SK-N-SH (cell line): Measurements from ENCODE around the gene LBHD1. TPM values are rescaled to one million over a fixed set of nuclear protein-coding genes. Genes with fewer than 3 reads are reported as not detected.

Experiments used
- CTCF ChIA-PET: fragments of 300-600, 350-600 bp; formaldehyde crosslinking; extraction: SDS; loops from one replicate; lab custom pipeline; 2021; lab: Yijun Ruan, JAX
- POLR2A ChIA-PET: fragments of 350-600 bp; sonication (Branson Sonifier 250); formaldehyde crosslinking; extraction: SDS; loops from one replicate; lab custom pipeline; 2020; ENCODE audit warnings: antibody characterized with exemption, inconsistent platforms; lab: Yijun Ruan, JAX
- DNase-seq: peaks from one replicate; pipeline ENCODE4 v3.0.0; 2012
- H2AFZ ChIP-seq: fragments of 200-600 bp; sonication (generic); 2 replicates; pipeline ENCODE4 v1.8.1; 2016; ENCODE audit warnings: antibody characterized with exemption, mild to moderate bottlenecking, low read depth
- H3F3A ChIP-seq: fragments of 200-600 bp; sonication (generic); replicated peaks from 2 replicates; pipeline ENCODE3; 2016; ENCODE audit warnings: antibody characterized with exemption, mild to moderate bottlenecking; ENCODE audit not compliant: insufficient read depth
- H3K27ac ChIP-seq, 2 experiments: fragments of 200-500 bp in 1 of 2; fragments of 200-600 bp in 1 of 2; sonication (Bioruptor generic) in 1 of 2; sonication (generic), shearing (Covaris generic) in 1 of 2; 2 replicates each; pipeline versions ENCODE4 v1.5.1 to v1.6.1; 2014 to 2016; ENCODE audit warnings: low read depth in 2 of 2, inconsistent platforms in 1 of 2, low read length in 1 of 2, mild to moderate bottlenecking in 1 of 2, mixed read lengths in 1 of 2
- H3K27me3 ChIP-seq: fragments of 200-600 bp; sonication (generic), shearing (Covaris generic); 2 replicates; pipeline ENCODE4 v1.6.1; 2016; ENCODE audit warnings: mixed run types; ENCODE audit not compliant: insufficient read depth
- H3K36me3 ChIP-seq, 2 experiments: fragments of 200-500 bp in 1 of 2; fragments of 200-600 bp in 1 of 2; sonication (Bioruptor generic) in 1 of 2; sonication (generic) in 1 of 2; replicated peaks in 1 of 2; 2 replicates each; pipeline versions ENCODE3 to v1.5.1; 2014 to 2016; ENCODE audit warnings: low read length in 1 of 2, mild to moderate bottlenecking in 1 of 2; ENCODE audit not compliant: insufficient read depth in 2 of 2, control insufficient read depth in 1 of 2
- H3K4me1 ChIP-seq, 2 experiments: fragments of 200-500 bp in 1 of 2; fragments of 200-600 bp in 1 of 2; sonication (Bioruptor generic) in 1 of 2; sonication (generic), shearing (Covaris generic) in 1 of 2; 2 replicates each; pipeline versions ENCODE4 v1.5.1 to v1.6.1; 2014 to 2016; ENCODE audit warnings: low read depth in 1 of 2, low read length in 1 of 2, mixed run types in 1 of 2; ENCODE audit not compliant: insufficient read depth in 2 of 2, control insufficient read depth in 1 of 2
- H3K4me2 ChIP-seq: fragments of 200-600 bp; sonication (generic), shearing (Covaris generic); 2 replicates; pipeline ENCODE4 v1.6.1; 2017; ENCODE audit warnings: mixed run types
- H3K4me3 ChIP-seq, 2 experiments: fragments of 200-500 bp in 1 of 2; fragments of 200-600 bp in 1 of 2; sonication (Bioruptor generic) in 1 of 2; sonication (generic), shearing (Covaris generic) in 1 of 2; 2 replicates each; pipeline versions ENCODE4 v1.5.1 to v1.8.1; 2014 to 2016; ENCODE audit warnings: low read depth in 2 of 2, inconsistent platforms in 1 of 2, low read length in 1 of 2, mild to moderate bottlenecking in 1 of 2, mixed read lengths in 1 of 2, moderate library complexity in 1 of 2
- H3K79me2 ChIP-seq: fragments of 200-600 bp; sonication (generic); 2 replicates; pipeline ENCODE4 v1.8.1; 2017; ENCODE audit warnings: mild to moderate bottlenecking; ENCODE audit not compliant: insufficient read depth
- H3K9ac ChIP-seq: fragments of 200-600 bp; sonication (generic); 2 replicates; pipeline ENCODE4 v1.6.1; 2017; ENCODE audit warnings: mixed run types
- H3K9me2 ChIP-seq: fragments of 200-600 bp; sonication (generic); 2 replicates; pipeline ENCODE4 v1.6.1; 2017; ENCODE audit warnings: mixed run types
- H3K9me3 ChIP-seq: fragments of 200-600 bp; sonication (generic); 2 replicates; pipeline ENCODE4 v1.6.1; 2017; ENCODE audit warnings: mixed run types, mild to moderate bottlenecking, moderate library complexity
- H4K20me1 ChIP-seq: fragments of 200-600 bp; sonication (generic); 2 replicates; pipeline ENCODE4 v1.6.1; 2017; ENCODE audit warnings: mild to moderate bottlenecking, mixed run types; ENCODE audit not compliant: insufficient read depth
- CHD2 ChIP-seq: fragments of 150-350 bp; IDR thresholded peaks from 2 replicates; pipeline ENCODE4 v1.6.1; 2018; ENCODE audit warnings: low read length; ENCODE audit not compliant: partially characterized antibody
- FOSL2 ChIP-seq: IDR thresholded peaks from 2 replicates; pipeline ENCODE4 v1.4.0; 2012; ENCODE audit warnings: low read depth, mild to moderate bottlenecking, moderate library complexity, borderline replicate concordance
- FOXM1 ChIP-seq: IDR thresholded peaks from 2 replicates; pipeline ENCODE4 v1.4.0; 2012; ENCODE audit warnings: low read depth, mild to moderate bottlenecking
- GABPA ChIP-seq: IDR thresholded peaks from 2 replicates; pipeline ENCODE4 v1.4.0; 2012; ENCODE audit warnings: low read depth, mild to moderate bottlenecking
- MXI1 ChIP-seq: IDR thresholded peaks from 2 replicates; pipeline ENCODE4 v1.6.1; 2012; ENCODE audit warnings: mild to moderate bottlenecking, low read depth, low read length, improper control_type of control experiment
- NFIC ChIP-seq: IDR thresholded peaks from 2 replicates; pipeline ENCODE4 v1.4.0; 2012; ENCODE audit warnings: borderline replicate concordance
- NRF1 ChIP-seq: IDR thresholded peaks from 2 replicates; pipeline ENCODE4 v1.6.1; 2012; ENCODE audit warnings: low read depth, mild to moderate bottlenecking, low read length
- POLR2AphosphoS5 ChIP-seq: IDR thresholded peaks from 2 replicates; pipeline ENCODE4 v1.6.1; 2012; ENCODE audit warnings: low read depth, low read length
- SIN3A ChIP-seq: IDR thresholded peaks from 2 replicates; pipeline ENCODE4 v1.6.1; 2012; ENCODE audit warnings: low read depth, mild to moderate bottlenecking, low read length, moderate library complexity, borderline replicate concordance
- YY1 ChIP-seq: IDR thresholded peaks from 2 replicates; pipeline ENCODE4 v1.4.0; 2012; ENCODE audit warnings: low read depth, mild to moderate bottlenecking
- ZBTB33 ChIP-seq: IDR thresholded peaks from 2 replicates; pipeline ENCODE4 v1.4.0; 2012; ENCODE audit warnings: low read depth, borderline replicate concordance
- WGBS: methylation state at CpG from one replicate; pipeline ENCODE4 v1.1.6; 2017; ENCODE audit warnings: low lambda C conversion rate; 5-methylcytosine and 5-hydroxymethylcytosine counted together
- polyA plus RNA-seq, 3 experiments: library from polyadenylated mRNA; depleted of rRNA; stranded (reverse); fragments of >200 nt; gene quantifications; 2 replicates each; pipeline ENCODE4 v1.2.3, GENCODE V29; 2012
- TF ChIP-seq, protein P1 (sequence below): fragments of 150-350 bp; IDR thresholded peaks from 2 replicates; pipeline ENCODE4 v1.6.1; 2017; ENCODE audit warnings: antibody characterized with exemption, low read length, low read depth, borderline replicate concordance

The LBHD1 gene
- polyA plus RNA-seq, 1 of the 3 experiments (the other 2 are of a cell fraction) = 9.7 TPM

GRCh38 chr11:62666259-62666926, 5.7 kb downstream of the LBHD1 start:
- DNase-seq = no peak
- Histone ChIP-seq H3K4me2 (peak overlapping the region; percentile 96), H3K4me1 (peaks cover 16 to 21% of the 10 kb centered on the region in 2 experiments; a peak in 3 of 4 replicates), H3K9me3 (no peaks in the 10 kb centered on the region), H3K4me3 (peak overlapping the region; percentile 78 to 95), H3F3A (peaks cover 38% of the 10 kb centered on the region), H3K27me3 (no peaks in the 10 kb centered on the region), H3K9ac (peak overlapping the region; percentile 92), H3K79me2 (peaks cover 71% of the 10 kb centered on the region), H2AFZ (no peak overlapping the region), H4K20me1 (no peaks in the 10 kb centered on the region), H3K36me3 (peaks cover 20 to 32% of the 10 kb centered on the region in 2 experiments), H3K27ac (peak overlapping the region; percentile 91 to 92), H3K9me2 (no peaks in the 10 kb centered on the region)
- CTCF ChIA-PET = interaction anchor here (1.0 to 1.8 kb wide), 5 partner anchors 13 to 41 kb away, joined by 3 to 6 read pairs (median 4); partner anchors contain the start of genes BSCL2, GANAB, GNG3 and INTS5
- POLR2A ChIA-PET = interaction anchor here (0.7 to 3.7 kb wide), 18 partner anchors 10 to 271 kb away, joined by 3 to 52 read pairs (median 14); partner anchors contain the start of genes B3GAT3, BSCL2, EEF1G and GANAB
- WGBS = 29% methylated on average over 13 of the region's 16 CpGs
- no peak for TF ChIP-seq FOSL2
- no peak; the same call in 1 of the 2 replicates for TF ChIP-seq POLR2AphosphoS5
- TF ChIP-seq, protein P1, sequence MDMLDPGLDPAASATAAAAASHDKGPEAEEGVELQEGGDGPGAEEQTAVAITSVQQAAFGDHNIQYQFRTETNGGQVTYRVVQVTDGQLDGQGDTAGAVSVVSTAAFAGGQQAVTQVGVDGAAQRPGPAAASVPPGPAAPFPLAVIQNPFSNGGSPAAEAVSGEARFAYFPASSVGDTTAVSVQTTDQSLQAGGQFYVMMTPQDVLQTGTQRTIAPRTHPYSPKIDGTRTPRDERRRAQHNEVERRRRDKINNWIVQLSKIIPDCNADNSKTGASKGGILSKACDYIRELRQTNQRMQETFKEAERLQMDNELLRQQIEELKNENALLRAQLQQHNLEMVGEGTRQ = no peak
- TF ChIP-seq CHD2 = no peak
- peak; percentile 28; the same call in 1 of the 2 replicates for TF ChIP-seq SIN3A
- no peak for TF ChIP-seq YY1
- 0 out of 2 replicates have a peak, but pooled peaks have one; percentile 34 for TF ChIP-seq MXI1

DNA sequence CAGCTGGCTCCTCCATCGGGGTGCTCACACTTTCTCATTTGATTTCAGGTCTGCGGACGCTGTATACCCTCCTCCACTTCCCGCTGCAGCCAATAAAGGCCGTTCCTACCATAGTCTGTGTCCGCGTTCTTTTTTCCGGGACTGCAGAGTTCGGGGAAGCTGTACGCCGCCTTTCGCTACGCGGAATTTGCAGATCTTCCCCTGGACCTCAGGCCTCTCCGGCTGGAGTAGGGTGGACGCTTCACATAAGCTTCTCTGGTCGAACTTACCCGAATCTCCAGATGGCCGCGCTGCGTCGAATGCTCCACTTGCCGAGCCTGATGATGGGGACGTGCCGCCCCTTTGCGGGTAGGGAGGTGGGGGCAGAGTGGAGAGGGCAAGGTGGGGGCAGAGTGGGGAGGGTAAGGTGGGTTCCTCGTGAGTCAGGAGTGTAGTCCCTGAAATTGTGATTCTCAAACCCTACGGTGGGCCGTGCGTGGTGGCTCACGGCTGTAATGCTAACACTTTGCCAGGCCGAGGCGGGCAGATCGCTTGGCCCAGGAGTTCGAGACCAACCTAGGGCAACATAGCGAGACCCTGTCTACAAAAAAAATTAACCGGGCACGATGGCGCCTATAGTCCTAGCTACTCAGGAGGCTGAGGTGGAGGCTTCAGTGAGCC, 6.3 kb downstream of the LBHD1 start:
- Histone ChIP-seq H3K4me1 (peaks cover 16 to 21% of the 10 kb centered on the region in 2 experiments; a peak in 3 of 4 replicates), H3K27ac (peak overlapping the region; percentile 91 to 92), H3K79me2 (peaks cover 65% of the 10 kb centered on the region), H3F3A (peaks cover 34% of the 10 kb centered on the region), H3K4me3 (peak overlapping the region; percentile 78 to 95), H3K9ac (peak overlapping the region; percentile 92), H3K36me3 (peaks cover 20 to 36% of the 10 kb centered on the region in 2 experiments), H4K20me1 (no peaks in the 10 kb centered on the region), H2AFZ (no peak overlapping the region), H3K4me2 (peak overlapping the region; percentile 96), H3K9me3 (no peaks in the 10 kb centered on the region), H3K27me3 (no peaks in the 10 kb centered on the region), H3K9me2 (no peaks in the 10 kb centered on the region)
- peak; percentile 62 for DNase-seq
- TF ChIP-seq NFIC = no peak
- peak; percentile 34; the same call in 1 of the 2 replicates for TF ChIP-seq POLR2AphosphoS5
- TF ChIP-seq NRF1 = no peak
- TF ChIP-seq FOXM1 = no peak
- TF ChIP-seq GABPA = no peak
- no peak for TF ChIP-seq ZBTB33
- ChIA-PET CTCF (interaction anchor here (0.8 to 1.7 kb wide), 11 partner anchors 13 to 215 kb away, joined by 3 to 7 read pairs (median 4); partner anchors contain the start of genes EML3, GANAB, INTS5 and SLC3A2), POLR2A (interaction anchor here (0.7 to 3.7 kb wide), 32 partner anchors 8 to 270 kb away, joined by 3 to 52 read pairs (median 11); partner anchors contain the start of genes B3GAT3, BSCL2, EEF1G and EML3)
- 1% methylated on average over 38 of the region's 39 CpGs for WGBS
